Measurements from ENCODE around the gene PLD1.
A peak's percentile ranks its signal among the peaks of the same experiment; 100 is the strongest.

PLD1 gene

DNA sequence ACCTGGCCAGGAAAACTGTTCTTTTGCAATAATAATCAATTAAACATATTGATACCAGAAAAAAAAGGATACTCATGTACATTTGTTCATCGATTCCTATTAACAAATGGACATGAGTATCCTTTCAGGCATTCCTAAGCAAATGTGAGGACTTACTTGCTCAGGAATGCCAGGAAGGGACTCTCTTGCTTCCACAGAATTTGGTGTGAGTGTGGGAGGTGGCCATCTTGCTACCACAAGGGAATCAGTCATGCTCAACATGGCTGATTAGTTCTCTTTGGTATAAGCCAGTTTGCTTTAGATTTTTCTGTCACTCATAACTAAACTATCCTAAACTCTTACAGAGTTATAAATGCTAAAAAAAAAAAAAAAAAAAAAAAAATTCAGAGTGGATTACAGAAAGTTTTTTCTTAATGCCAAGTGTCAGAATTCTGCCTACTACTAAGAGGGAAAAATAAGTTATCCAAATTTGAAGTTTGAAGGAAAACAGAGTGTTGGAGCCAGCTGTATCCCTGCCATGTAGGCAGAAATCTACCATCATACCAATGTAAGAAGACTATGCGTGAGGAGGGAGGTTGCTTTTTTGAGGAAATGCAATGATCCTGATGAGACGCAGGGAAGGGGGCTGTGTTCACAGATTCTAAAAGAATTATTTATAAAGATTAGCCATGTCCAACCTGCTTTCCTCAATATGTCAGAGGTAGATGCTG is 98.7 kb downstream of the PLD1 start:
- in situ Hi-C loops (cut with MboI; ENCODE audit: low sequenced_read_pairs, unreplicated experiment): no loop called here
- TF ChIP-seq, protein P1, sequence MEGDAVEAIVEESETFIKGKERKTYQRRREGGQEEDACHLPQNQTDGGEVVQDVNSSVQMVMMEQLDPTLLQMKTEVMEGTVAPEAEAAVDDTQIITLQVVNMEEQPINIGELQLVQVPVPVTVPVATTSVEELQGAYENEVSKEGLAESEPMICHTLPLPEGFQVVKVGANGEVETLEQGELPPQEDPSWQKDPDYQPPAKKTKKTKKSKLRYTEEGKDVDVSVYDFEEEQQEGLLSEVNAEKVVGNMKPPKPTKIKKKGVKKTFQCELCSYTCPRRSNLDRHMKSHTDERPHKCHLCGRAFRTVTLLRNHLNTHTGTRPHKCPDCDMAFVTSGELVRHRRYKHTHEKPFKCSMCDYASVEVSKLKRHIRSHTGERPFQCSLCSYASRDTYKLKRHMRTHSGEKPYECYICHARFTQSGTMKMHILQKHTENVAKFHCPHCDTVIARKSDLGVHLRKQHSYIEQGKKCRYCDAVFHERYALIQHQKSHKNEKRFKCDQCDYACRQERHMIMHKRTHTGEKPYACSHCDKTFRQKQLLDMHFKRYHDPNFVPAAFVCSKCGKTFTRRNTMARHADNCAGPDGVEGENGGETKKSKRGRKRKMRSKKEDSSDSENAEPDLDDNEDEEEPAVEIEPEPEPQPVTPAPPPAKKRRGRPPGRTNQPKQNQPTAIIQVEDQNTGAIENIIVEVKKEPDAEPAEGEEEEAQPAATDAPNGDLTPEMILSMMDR (IDR thresholded peaks at IDR 0.05; ENCODE audit: borderline replicate concordance, control extremely low read depth, extremely low read depth, insufficient read depth, missing control alignments): no peak
- DNase-seq (ENCODE audit: low spot score): no peak

GRCh38 chr3:171710359-171710758 is 99.9 kb downstream of the PLD1 start:
- in situ Hi-C loops (cut with MboI; ENCODE audit: low sequenced_read_pairs, unreplicated experiment): no loop called here
- no peak for DNase-seq (ENCODE audit: low spot score)
- TF ChIP-seq, protein P1 (IDR thresholded peaks at IDR 0.05; ENCODE audit: borderline replicate concordance, control extremely low read depth, extremely low read depth, insufficient read depth, missing control alignments): no peak

DNA sequence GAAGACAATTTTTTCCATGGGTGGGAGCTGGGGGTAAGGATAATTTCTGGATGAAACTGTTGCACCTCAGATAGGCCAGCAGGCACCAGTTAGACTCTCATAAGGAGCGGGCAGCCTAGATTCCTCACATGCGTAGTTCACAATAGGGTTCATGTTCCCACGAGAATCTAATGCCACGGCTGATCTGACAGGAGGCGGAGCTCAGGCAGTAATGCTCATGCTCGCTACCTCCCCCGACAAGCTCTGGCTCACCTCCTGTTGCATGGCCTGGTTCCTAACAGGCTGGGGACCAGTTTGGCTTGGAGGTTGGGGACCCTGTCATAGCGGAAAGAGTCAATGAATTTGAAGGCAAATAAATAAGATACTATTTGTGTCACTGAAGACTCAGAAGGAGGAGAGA is 105.5 kb downstream of the PLD1 start:
- in situ Hi-C loops (cut with MboI; ENCODE audit: low sequenced_read_pairs, unreplicated experiment): no loop called here
- TF ChIP-seq, protein P1 (IDR thresholded peaks at IDR 0.05; ENCODE audit: borderline replicate concordance, control extremely low read depth, extremely low read depth, insufficient read depth, missing control alignments): no peak
- DNase-seq (ENCODE audit: low spot score): no peak

GRCh38 chr3:171704002-171704401 is 106.3 kb downstream of the PLD1 start:
- DNase-seq (ENCODE audit: low spot score): no peak
- TF ChIP-seq, protein P1 (IDR thresholded peaks at IDR 0.05; ENCODE audit: borderline replicate concordance, control extremely low read depth, extremely low read depth, insufficient read depth, missing control alignments): peak; percentile 39
- in situ Hi-C loops (cut with MboI; ENCODE audit: low sequenced_read_pairs, unreplicated experiment): no loop called here

GRCh38 chr3:171703144-171703543 is 107.1 kb downstream of the PLD1 start:
- DNase-seq (ENCODE audit: low spot score): no peak
- TF ChIP-seq, protein P1 (IDR thresholded peaks at IDR 0.05; ENCODE audit: borderline replicate concordance, control extremely low read depth, extremely low read depth, insufficient read depth, missing control alignments): no peak

DNA sequence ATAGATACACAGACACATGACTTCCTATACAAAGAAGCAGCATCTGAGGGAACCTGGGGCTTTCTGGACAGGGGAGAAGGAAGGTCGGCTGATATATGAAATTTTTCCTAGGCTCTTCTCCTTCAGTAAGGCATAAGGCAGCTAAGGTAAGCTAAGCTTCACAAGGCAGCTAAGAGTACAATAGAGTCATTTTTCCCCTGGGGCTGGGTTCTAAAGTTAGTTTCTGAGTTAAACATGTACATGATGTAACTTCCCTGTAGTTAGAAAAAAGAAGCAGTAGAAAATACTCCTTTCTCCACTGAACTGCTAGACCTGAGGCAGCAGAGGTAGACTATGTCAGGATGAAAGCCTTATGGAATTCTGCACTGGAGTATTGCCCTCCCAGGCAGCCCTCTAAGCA is 109.6 kb downstream of the PLD1 start:
- DNase-seq (ENCODE audit: low spot score): no peak
- in situ Hi-C loops (cut with MboI; ENCODE audit: low sequenced_read_pairs, unreplicated experiment): no loop called here
- TF ChIP-seq, protein P1 (IDR thresholded peaks at IDR 0.05; ENCODE audit: borderline replicate concordance, control extremely low read depth, extremely low read depth, insufficient read depth, missing control alignments): no peak

More at GRCh38 chr3:171703144-171703543, 107.1 kb downstream of the PLD1 start:
- in situ Hi-C loops (cut with MboI; ENCODE audit: low sequenced_read_pairs, unreplicated experiment): no loop called here
